ENCODE data around the gene ICA1. TPM values are rescaled to one million over a fixed set of nuclear protein-coding genes. Genes with fewer than 3 reads are reported as not detected.

ICA1 gene
- total and polyA plus RNA-seq, 2 experiments from 2014 or later: 45.2 to 83.7 TPM

DNA sequence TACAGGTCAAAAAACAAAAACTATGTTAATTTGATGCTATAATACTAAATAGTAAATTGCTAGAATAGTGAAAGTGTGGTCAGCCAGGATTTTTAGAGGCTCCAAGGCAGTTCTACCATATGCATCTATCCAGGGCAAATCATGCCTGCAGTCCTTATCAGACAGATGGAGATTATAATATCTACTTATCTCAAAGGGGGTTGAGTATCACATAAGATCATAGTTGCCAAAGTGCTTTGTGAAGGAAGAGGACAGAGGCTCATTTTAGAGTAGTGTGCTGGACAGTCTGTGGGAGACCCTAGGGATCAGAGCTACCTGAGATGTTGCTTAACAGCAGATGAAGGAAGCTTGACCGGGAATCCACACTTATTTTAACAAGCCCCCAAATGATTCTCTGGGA, 3.2 kb downstream of the ICA1 start:
- H3K9me2 ChIP-seq (ENCODE audit: insufficient read depth): peaks cover 11% of the 10 kb centered on the region; the same call in 1 of the 2 replicates
- Mint-ChIP-seq H3K36me3 (ENCODE audit: low read depth) (no peaks in the 10 kb centered on the region; the same call in 1 of the 3 replicates), H3K9me3 (no peaks in the 10 kb centered on the region; the same call in 2 of the 3 replicates), H3K4me1 (peaks cover 33% of the 10 kb centered on the region), H3K27ac (no peak overlapping the region), H3K27me3 (ENCODE audit: insufficient read depth, low read depth, poor library complexity) (no peaks in the 10 kb centered on the region), H3K4me3 (no peak overlapping the region)
- no peak overlapping the region for H3K4me3 ChIP-seq
- ATAC-seq: no peak
- H3K4me2 ChIP-seq: no peak overlapping the region
- no peak overlapping the region for H2AFZ ChIP-seq
- H3K79me2 ChIP-seq (replicated peaks; ENCODE audit: insufficient read depth): peaks cover 25% of the 10 kb centered on the region
- no peak for DNase-seq (ENCODE audit: low spot score)
- H4K20me1 ChIP-seq (replicated peaks; ENCODE audit: insufficient read depth): no peaks in the 10 kb centered on the region
- TF ChIP-seq NANOG (IDR thresholded peaks at IDR 0.05; ENCODE audit: borderline replicate concordance) (no peak), STAT1 (IDR thresholded peaks at IDR 0.05; ENCODE audit: unreplicated experiment) (no peak)
- H3K4me1 ChIP-seq (ENCODE audit: insufficient read depth): peaks cover 22% of the 10 kb centered on the region; the same call in 1 of the 2 replicates
- no peak overlapping the region for H3K27ac ChIP-seq (ENCODE audit: low read depth)
- H3K27me3 ChIP-seq (ENCODE audit: insufficient read depth): no peaks in the 10 kb centered on the region
- no peaks in the 10 kb centered on the region for H3F3A ChIP-seq (replicated peaks; ENCODE audit: low read depth)
- no peaks in the 10 kb centered on the region for H3K36me3 ChIP-seq (ENCODE audit: insufficient read depth)

DNA sequence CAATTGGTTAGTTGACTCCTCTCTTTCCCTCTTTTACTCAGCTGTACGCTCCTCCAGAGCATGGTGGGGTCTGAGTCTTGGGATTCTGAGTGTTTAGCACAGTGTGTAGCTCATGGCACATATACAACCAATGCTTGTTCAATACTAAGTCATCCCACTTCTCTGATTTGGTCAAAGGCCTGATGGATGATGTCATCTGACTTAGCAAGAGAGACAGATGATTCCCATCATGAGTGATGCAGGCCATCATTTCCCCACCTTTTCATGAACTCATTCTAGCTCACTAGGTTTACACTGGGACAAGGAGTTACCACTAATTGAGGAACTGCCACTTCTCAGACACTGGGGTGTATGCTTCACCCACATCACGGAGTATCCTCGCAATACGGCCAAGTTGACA, 3.8 kb downstream of the ICA1 start:
- Histone ChIP-seq H3K36me3 (ENCODE audit: insufficient read depth) (no peaks in the 10 kb centered on the region), H3K27me3 (ENCODE audit: insufficient read depth) (no peaks in the 10 kb centered on the region), H3K27ac (ENCODE audit: low read depth) (no peak overlapping the region), H3F3A (replicated peaks; ENCODE audit: low read depth) (no peaks in the 10 kb centered on the region), H3K79me2 (replicated peaks; ENCODE audit: insufficient read depth) (peaks cover 25% of the 10 kb centered on the region), H3K9me2 (ENCODE audit: insufficient read depth) (peaks cover 11% of the 10 kb centered on the region; the same call in 1 of the 2 replicates), H2AFZ (no peak overlapping the region), H3K4me2 (no peak overlapping the region), H4K20me1 (replicated peaks; ENCODE audit: insufficient read depth) (no peaks in the 10 kb centered on the region), H3K4me3 (no peak overlapping the region), H3K4me1 (ENCODE audit: insufficient read depth) (peaks cover 22% of the 10 kb centered on the region; the same call in 1 of the 2 replicates)
- DNase-seq (ENCODE audit: low spot score) (no peak), ATAC-seq (no peak)
- Mint-ChIP-seq H3K4me3 (no peak overlapping the region), H3K36me3 (ENCODE audit: low read depth) (no peaks in the 10 kb centered on the region; the same call in 1 of the 3 replicates), H3K9me3 (no peaks in the 10 kb centered on the region; the same call in 2 of the 3 replicates), H3K27me3 (ENCODE audit: insufficient read depth, low read depth, poor library complexity) (no peaks in the 10 kb centered on the region), H3K4me1 (peaks cover 33% of the 10 kb centered on the region), H3K27ac (no peak overlapping the region)
- TF ChIP-seq, protein P1, sequence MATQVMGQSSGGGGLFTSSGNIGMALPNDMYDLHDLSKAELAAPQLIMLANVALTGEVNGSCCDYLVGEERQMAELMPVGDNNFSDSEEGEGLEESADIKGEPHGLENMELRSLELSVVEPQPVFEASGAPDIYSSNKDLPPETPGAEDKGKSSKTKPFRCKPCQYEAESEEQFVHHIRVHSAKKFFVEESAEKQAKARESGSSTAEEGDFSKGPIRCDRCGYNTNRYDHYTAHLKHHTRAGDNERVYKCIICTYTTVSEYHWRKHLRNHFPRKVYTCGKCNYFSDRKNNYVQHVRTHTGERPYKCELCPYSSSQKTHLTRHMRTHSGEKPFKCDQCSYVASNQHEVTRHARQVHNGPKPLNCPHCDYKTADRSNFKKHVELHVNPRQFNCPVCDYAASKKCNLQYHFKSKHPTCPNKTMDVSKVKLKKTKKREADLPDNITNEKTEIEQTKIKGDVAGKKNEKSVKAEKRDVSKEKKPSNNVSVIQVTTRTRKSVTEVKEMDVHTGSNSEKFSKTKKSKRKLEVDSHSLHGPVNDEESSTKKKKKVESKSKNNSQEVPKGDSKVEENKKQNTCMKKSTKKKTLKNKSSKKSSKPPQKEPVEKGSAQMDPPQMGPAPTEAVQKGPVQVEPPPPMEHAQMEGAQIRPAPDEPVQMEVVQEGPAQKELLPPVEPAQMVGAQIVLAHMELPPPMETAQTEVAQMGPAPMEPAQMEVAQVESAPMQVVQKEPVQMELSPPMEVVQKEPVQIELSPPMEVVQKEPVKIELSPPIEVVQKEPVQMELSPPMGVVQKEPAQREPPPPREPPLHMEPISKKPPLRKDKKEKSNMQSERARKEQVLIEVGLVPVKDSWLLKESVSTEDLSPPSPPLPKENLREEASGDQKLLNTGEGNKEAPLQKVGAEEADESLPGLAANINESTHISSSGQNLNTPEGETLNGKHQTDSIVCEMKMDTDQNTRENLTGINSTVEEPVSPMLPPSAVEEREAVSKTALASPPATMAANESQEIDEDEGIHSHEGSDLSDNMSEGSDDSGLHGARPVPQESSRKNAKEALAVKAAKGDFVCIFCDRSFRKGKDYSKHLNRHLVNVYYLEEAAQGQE (IDR thresholded peaks at IDR 0.05; ENCODE audit: unreplicated experiment): no peak
- TF ChIP-seq JUNB (IDR thresholded peaks at IDR 0.05; ENCODE audit: unreplicated experiment) (no peak), EZH2phosphoT487 (IDR thresholded peaks at IDR 0.05; ENCODE audit: unreplicated experiment) (no peak), EZH2 (IDR thresholded peaks at IDR 0.05; ENCODE audit: low read depth, unreplicated experiment) (no peak), STAT1 (IDR thresholded peaks at IDR 0.05; ENCODE audit: unreplicated experiment) (no peak)
